GM12864 (cell line): ENCODE measurements around the gene KDM4B.

Source experiments
- DNase-seq: peaks from one replicate; pipeline ENCODE4 v3.0.0-alpha.2; 2011; ENCODE audit warnings: low read depth
- H3K4me3 ChIP-seq: 2 replicates; pipeline ENCODE4 v1.5.1; 2011; ENCODE audit warnings: mild to moderate bottlenecking, low read depth, low read length, control low read depth
- TF ChIP-seq, protein P1 (sequence below): IDR thresholded peaks from 2 replicates; pipeline ENCODE4 v1.5.1; 2011; ENCODE audit warnings: low read depth, mild to moderate bottlenecking, moderate library complexity, low read length, control low read depth, inconsistent platforms; ENCODE audit errors: missing control alignments

Gene KDM4B

GRCh38 chr19:4987692-4988370 is 18.9 kb downstream of the KDM4B start:
- H3K4me3 ChIP-seq, result no peak overlapping the region
- TF ChIP-seq, protein P1, sequence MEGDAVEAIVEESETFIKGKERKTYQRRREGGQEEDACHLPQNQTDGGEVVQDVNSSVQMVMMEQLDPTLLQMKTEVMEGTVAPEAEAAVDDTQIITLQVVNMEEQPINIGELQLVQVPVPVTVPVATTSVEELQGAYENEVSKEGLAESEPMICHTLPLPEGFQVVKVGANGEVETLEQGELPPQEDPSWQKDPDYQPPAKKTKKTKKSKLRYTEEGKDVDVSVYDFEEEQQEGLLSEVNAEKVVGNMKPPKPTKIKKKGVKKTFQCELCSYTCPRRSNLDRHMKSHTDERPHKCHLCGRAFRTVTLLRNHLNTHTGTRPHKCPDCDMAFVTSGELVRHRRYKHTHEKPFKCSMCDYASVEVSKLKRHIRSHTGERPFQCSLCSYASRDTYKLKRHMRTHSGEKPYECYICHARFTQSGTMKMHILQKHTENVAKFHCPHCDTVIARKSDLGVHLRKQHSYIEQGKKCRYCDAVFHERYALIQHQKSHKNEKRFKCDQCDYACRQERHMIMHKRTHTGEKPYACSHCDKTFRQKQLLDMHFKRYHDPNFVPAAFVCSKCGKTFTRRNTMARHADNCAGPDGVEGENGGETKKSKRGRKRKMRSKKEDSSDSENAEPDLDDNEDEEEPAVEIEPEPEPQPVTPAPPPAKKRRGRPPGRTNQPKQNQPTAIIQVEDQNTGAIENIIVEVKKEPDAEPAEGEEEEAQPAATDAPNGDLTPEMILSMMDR, result no peak
- no peak for DNase-seq

GRCh38 chr19:4988770-4989251 is 19.9 kb downstream of the KDM4B start:
- H3K4me3 ChIP-seq, result no peak overlapping the region
- TF ChIP-seq, protein P1, result no peak
- DNase-seq, result no peak

DNA sequence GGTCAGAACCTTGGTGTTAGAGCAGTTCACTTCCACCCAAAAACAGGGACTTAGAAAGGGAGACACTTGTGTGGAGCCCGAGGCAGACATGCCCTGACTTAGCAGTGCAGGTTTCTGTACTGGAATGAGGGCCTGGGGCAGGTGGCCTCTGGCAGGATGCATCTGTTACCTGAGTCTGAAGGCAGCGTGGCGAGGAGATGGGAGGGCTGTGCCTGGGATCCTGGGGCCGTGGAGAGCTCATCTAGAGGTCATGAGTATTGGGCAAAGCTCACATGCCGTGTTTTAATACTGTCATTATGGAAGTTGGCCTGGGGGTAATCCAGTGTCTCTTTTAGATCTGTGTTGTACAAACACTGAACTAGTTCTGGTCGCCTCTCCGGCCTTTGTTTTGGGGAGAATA is 21.4 kb downstream of the KDM4B start:
- TF ChIP-seq, protein P1, result no peak
- no peak overlapping the region for H3K4me3 ChIP-seq
- no peak for DNase-seq

DNA sequence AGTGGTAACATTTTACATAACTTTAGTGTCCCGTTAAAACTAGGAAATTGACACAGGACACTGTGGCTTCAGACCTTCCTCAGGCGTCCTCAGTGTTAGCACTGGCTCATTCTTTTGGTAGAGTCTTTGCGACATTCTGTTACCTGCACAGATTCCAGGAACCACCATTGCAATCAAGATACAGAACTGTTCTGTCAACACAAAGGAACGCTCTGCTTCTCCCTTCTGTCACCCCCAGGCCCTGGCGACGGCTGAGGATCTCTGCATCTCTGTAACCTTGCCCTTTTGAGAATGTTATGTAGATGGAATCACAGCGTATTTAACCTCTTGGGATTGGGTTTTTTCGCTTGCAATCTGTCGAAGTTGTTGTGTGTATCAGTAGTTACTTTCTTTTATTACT is 22.6 kb downstream of the KDM4B start:
- TF ChIP-seq, protein P1, result no peak
- no peak for DNase-seq
- no peak overlapping the region for H3K4me3 ChIP-seq

- TF ChIP-seq, protein P1, result no peak
- no peak overlapping the region for H3K4me3 ChIP-seq
- no peak for DNase-seq
Observed at GRCh38 chr19:4991996-4992698, 23.2 kb downstream of the KDM4B start.

DNA sequence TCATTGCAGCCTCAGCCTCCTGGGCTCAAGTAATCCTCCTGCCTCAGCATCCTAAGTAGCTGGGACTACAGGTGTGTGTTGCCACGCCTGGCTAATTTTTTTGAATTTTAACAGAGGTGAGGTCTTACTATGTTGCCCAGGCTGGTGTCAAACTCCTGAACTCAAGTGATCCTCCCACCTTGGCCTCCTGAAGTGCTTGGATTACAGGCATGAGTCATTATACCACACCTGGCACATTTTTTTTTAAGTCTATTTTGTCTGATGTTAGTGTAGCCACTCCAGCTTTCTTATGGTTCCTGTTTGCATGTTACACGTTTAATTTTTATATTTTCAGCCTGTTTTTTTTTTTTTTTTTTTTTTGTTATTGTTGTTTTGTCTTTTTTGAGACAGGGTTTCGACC is 24.8 kb downstream of the KDM4B start:
- DNase-seq, result no peak
- TF ChIP-seq, protein P1, result no peak

More for the DNA sequence above, 24.8 kb downstream of the KDM4B start:
- no peak overlapping the region for H3K4me3 ChIP-seq
